Measurements from ENCODE around the gene ASGR1. TPM values are rescaled to one million over a fixed set of nuclear protein-coding genes. Genes with fewer than 3 reads are reported as not detected.
"Not testable (repeated sequence)": the region's sequence is repeated elsewhere in the genome, so short reads cannot be mapped to it uniquely, and the experiment has no call there.

The ASGR1 gene
- total and polyA plus RNA-seq, 12 donors: 0.29 to 6.9 (median 1.8) TPM; not detected in 2

DNA sequence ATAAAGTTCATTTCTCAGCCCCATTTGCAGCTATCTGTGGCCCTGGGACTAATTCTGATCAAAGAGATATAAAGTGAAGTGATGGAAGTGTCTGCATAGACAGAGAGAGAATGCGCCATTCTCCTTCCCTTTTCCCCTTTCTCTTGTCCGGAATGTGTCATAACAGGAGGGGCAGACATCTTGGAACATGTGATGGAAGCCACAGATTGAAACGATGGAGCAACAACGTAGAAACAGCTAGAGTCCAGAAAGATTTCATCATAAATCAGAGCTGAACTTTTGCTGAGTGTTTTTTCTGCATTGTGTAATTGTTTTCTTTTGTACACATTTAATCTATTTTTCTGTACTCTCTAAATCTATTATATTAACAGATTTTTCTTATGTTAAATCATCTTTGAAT is 11.3 kb downstream of the ASGR1 start:
- no peak overlapping the region for H3K27ac ChIP-seq
- H3K27me3 ChIP-seq: no peaks in the 10 kb centered on the region
- H3K4me1 ChIP-seq (replicated peaks in 1 of 2): no peaks in the 10 kb centered on the region
- DNase-seq: peak in 1 of 7 donors; percentile 24
- TF ChIP-seq CTCF (IDR thresholded peaks at IDR 0.05): no peak
- TF ChIP-seq POLR2A (IDR thresholded peaks at IDR 0.05): no peak
- no peaks in the 10 kb centered on the region for H3K9me3 ChIP-seq (replicated peaks in 1 of 3)
- 50 to 65% (median 62%) methylated on average over 4 of the region's 4 CpGs for WGBS, 4 donors
- H3K4me3 ChIP-seq: no peak overlapping the region
- no peaks in the 10 kb centered on the region for H3K36me3 ChIP-seq (replicated peaks in 1 of 2)
- intact Hi-C loops (cut with DNase I): no loop called here

- no peaks in the 10 kb centered on the region for H3K9me3 ChIP-seq (replicated peaks in 1 of 3)
- no peaks in the 10 kb centered on the region for H3K4me1 ChIP-seq (replicated peaks in 1 of 2)
- WGBS, 4 donors: 85 to 95% (median 88%) methylated on average over 5 to 7 of the region's 7 CpGs
- no peak overlapping the region for H3K27ac ChIP-seq
- no peak for TF ChIP-seq CTCF (IDR thresholded peaks at IDR 0.05)
- TF ChIP-seq POLR2A (IDR thresholded peaks at IDR 0.05): no peak
- no peaks in the 10 kb centered on the region for H3K36me3 ChIP-seq (replicated peaks in 1 of 2)
- DNase-seq: no peak
- intact Hi-C loops (cut with DNase I): no loop called here
- no peaks in the 10 kb centered on the region for H3K27me3 ChIP-seq
- no peak overlapping the region for H3K4me3 ChIP-seq
Measured at GRCh38 chr17:7166873-7167272, 12.3 kb downstream of the ASGR1 start.

DNA sequence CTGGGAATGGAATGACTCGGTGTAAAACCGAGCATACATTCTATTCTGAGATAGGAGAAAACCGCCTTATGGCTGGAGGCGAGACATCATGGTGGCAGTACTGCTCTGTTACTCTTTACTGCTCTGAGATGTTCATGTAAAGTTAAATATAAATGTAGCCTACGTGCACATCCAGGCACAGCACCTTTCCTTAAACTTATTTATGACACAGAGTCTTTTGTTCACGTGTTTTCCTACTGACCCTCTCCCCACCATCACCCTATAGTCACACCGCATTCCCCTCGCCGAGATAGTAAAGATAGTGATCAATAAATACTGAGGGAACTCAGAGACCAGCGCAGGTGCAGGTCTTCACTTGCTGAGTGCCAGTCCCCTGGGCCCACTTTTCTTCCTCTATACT is 19.6 kb downstream of the ASGR1 start:
- H3K4me3 ChIP-seq; H3K27ac ChIP-seq; H3K36me3 ChIP-seq (replicated peaks in 1 of 2); intact Hi-C loops (cut with DNase I); H3K9me3 ChIP-seq (replicated peaks in 1 of 3); H3K4me1 ChIP-seq (replicated peaks in 1 of 2); H3K27me3 ChIP-seq; DNase-seq: not testable (repeated sequence)
- 67 to 73% (median 71%) methylated on average over 10 of the region's 10 CpGs for whole genome bisulfite sequencing, 4 donors

DNA sequence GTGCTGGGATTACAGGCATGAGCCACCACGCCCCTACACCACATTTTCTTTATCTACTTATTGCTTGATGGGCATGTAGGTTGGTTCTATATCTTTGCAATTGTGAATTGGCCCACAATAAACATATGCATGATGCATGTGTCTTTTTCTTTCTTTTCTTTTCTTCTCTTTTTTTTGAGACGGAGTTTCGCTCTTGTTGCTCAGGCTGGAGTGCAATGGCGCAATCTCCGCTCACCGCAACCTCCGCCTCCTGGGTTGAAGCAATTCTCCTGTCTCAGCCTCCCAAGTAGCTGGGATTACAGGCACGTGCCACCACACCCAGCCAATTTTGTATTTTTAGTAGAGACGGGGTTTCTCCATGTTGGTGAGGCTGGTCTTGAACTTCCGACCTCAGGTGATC is 20.7 kb downstream of the ASGR1 start:
- H3K27ac ChIP-seq; H3K4me1 ChIP-seq (replicated peaks in 1 of 2); H3K9me3 ChIP-seq (replicated peaks in 1 of 3); DNase-seq; H3K36me3 ChIP-seq (replicated peaks in 1 of 2); H3K4me3 ChIP-seq; intact Hi-C loops (cut with DNase I); H3K27me3 ChIP-seq: not testable (repeated sequence)
- 79 to 84% (median 81%) methylated on average over 10 of the region's 10 CpGs for WGBS, 4 donors

DNA sequence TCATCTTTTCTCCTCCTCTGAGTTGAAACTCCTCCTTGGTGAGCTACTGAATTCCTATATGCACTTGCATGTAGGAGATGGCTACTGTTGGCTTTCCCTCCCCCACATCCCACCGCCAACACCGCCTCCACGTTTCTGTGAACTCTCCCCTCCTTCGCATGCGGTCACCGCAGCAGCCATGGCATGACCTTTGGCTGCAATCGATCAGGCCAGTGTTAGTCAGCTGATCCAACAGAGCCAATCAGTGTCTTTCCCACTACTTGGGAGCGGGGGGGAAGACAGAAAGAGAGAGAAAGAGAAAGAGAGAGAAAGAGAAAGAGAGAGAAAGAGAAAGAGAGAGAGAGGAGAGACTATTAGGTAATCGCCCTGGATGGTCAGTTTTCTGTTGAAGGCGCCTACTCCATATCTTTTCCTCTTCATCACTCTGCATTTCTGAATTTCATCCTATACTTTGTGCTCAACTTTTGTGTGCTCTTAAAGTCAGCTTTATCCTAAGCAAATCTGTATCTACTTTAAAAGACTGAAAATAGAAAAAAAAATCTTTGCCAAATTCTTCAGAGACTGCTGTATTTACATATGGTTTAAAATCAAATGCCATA is 22.7 kb downstream of the ASGR1 start:
- intact Hi-C loops (cut with DNase I): no loop called here
- TF ChIP-seq POLR2A (IDR thresholded peaks at IDR 0.05): no peak
- TF ChIP-seq CTCF (IDR thresholded peaks at IDR 0.05): no peak
- 52 to 67% (median 62%) methylated on average over 10 of the region's 10 CpGs for WGBS, 4 donors
- DNase-seq: no peak
- H3K9me3 ChIP-seq (replicated peaks in 1 of 3): no peaks in the 10 kb centered on the region
- H3K27ac ChIP-seq: no peak overlapping the region
- no peaks in the 10 kb centered on the region for H3K36me3 ChIP-seq (replicated peaks in 1 of 2)
- H3K27me3 ChIP-seq: no peaks in the 10 kb centered on the region
- H3K4me1 ChIP-seq (replicated peaks in 1 of 2): no peaks in the 10 kb centered on the region
- no peak overlapping the region for H3K4me3 ChIP-seq
